Skin epidermis (tissue), 12 donors: ENCODE results near the gene PKN2.
"Not testable (repeated sequence)": the region's sequence is repeated elsewhere in the genome, so short reads cannot be mapped to it uniquely, and the experiment has no call there.

Experiments used
- H3K27ac ChIP-seq, 21 experiments: fragments of 200-600 bp; sonication (generic) in 11 of 21; one replicate each; pipeline ENCODE4 v1.5.0; 2020; ENCODE audit warnings: mild to moderate bottlenecking in 3 of 21, inconsistent platforms in 2 of 21, moderate library complexity in 2 of 21
- H3K4me3 ChIP-seq, 7 experiments: fragments of 200-600 bp; sonication (generic) in 2 of 7; one replicate each; pipeline ENCODE4 v1.5.0; 2020; ENCODE audit warnings: inconsistent platforms in 2 of 7, mild to moderate bottlenecking in 2 of 7, moderate library complexity in 1 of 7

PKN2 gene

DNA sequence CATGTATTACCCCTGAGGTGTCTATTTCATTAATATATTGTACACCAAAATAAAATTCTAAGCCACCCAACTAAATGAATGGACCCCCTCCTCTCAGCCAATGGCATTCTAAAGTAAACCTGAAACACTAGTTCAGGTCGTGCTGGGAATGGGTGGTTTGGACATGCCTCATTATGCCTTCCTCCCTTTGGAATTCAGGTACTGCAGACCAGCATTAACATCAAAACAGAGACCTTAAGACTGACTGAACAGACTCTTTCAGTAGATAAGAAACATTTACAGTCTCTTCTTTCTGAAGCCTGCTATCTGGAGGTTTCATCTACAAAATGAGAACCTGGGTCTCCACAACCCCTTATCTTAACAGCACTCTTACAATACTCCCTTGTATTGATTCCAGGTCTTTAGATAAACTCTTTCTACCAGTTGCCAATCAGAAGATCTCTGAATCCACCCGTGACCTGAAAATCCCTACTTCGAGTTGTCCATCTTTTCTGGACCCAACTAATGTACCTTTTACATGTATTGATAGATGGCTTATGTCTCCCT lies 93.6 kb downstream of the PKN2 start:
- H3K27ac ChIP-seq = no peak overlapping the region
- no peak overlapping the region for H3K4me3 ChIP-seq

DNA sequence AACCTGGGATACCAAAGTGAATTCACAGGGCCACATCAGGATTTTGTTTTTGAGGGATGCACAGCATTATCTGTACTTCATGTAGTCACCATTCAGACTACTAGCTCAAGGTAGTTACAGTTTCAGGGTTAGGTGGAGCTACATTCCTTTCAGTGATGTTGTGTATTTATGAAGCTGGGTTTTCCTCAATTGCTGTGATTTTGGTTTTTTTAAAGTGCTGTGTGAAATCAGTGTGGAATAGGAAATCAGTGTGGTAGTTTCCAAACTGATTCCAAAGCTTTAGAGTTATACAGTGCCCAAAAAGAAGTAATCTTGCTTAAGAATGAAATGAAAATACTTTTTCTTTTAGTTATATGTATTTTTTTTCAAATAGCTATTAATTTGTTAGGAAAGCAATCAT lies 95.8 kb downstream of the PKN2 start:
- Histone ChIP-seq H3K27ac (peak overlapping the region in 1 of 21 experiments; percentile 42), H3K4me3 (no peak overlapping the region)

DNA sequence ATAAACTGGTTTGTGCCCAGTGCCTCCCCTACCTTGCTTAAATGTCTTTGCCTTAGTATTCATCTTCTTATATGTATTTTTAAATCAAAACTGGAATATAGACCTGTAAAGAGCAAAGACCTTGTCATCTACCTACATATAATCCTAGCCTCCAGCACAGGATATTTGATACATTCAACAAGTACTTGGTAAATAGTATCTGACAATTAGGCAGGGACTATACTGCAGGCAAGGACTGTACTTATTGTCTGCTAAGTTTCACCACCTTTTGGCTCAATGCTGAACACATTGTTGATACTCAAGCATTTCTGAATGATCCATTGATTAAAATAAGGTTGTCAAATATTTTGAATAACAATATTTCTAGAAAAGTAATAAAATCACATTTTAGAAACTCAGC lies 96.4 kb downstream of the PKN2 start:
- peak overlapping the region in 1 of 21 experiments; percentile 42 for H3K27ac ChIP-seq
- no peak overlapping the region for H3K4me3 ChIP-seq

DNA sequence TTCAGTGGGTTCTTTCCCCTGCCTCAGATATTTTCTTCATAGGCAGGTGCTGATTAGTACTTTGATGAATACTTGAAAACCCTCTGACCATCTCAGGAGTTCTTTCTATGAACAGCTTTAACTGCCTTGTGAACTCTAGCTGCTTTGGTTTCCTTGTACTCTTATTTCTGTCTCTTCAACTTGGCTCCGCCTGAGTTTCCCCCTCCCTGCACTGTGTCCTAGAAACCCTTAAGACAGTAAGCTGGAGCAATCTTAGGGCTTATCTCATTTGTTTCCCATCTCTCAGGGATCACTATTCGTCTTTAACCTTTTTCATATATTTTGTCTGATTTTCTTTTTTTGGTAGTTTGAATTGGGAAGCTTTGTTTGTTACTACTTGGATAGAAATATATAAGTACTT lies 99.1 kb downstream of the PKN2 start:
- Histone ChIP-seq H3K27ac (no peak overlapping the region), H3K4me3 (no peak overlapping the region)

DNA sequence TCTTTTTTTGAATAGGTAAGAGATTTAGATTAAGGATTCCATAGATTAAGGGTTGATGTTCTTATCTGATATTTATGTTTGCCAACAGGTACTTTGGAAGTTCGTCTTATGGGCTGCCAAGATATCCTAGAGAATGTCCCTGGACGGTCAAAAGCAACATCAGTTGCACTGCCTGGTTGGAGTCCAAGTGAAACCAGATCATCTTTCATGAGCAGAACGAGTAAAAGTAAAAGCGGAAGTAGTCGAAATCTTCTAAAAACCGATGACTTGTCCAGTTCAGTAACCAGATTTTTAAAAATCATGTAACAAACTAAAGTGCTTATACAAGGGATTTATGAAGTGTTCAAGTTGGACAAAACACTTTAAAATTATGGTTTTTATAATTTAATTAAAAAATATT lies 100.5 kb downstream of the PKN2 start:
- Histone ChIP-seq H3K27ac (no peak overlapping the region), H3K4me3 (no peak overlapping the region)

DNA sequence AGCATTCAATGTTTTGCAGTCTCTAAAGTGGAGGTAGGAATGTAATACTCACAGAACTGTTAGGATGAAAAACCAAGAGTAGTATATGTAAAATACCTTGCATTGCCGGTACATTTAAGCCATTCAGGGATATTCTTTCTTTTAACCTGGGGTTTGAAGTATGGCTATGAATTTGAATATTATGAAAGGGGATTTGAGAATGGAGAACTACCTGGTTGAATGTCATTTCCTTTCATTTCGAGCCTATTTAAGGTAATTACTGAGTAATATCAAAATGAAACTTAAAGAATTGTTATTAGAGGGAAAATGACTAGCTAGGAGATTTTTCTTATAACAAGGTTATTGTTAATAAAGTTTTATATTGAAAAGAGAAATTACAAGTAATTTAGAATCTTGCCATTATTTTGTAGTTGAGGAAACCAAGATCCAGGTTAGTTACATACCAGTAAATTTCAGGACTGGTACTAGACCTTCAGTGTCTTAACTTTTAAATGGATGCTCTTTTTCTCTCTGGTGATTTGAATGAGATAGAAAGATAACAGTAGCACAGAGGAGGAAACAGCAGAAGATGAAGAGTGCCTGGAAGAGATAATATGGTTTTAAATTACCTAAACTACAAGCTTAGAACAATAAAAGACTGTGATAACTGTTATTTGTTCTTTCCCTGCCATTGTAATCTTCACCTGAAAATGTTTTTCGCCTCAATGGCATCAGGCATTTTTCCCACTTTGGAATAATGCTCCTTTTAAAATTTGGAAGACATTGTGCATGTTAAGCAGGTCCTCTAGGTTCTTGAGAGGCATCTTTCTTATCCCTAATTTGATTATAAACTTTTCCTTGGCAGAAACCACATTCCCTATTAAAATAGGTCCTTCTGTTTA lies 103.2 kb downstream of the PKN2 start:
- H3K4me3 ChIP-seq = no peak overlapping the region

DNA sequence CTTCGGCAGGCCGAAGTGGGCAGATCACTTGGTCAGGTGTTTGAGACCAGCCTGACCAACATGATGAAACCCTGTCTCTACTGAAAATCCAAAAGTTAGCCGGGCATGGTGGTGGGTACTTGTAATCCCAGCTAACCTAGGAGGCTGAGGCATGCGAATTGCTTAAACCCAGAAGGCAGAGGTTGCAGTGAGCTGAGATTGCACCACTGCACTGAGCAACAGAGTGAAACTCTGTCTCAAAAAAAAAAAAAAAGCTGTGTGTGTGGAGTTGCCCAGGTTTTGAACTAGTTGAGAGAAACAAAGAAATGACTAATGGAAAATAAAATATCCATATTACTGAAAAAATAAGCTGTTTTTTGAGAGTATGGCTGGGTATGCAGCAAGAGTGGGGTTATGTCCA lies 107.1 kb downstream of the PKN2 start:
- no peak overlapping the region for H3K4me3 ChIP-seq
- H3K27ac ChIP-seq = no peak overlapping the region

More for the DNA sequence above, 103.2 kb downstream of the PKN2 start:
- no peak overlapping the region for H3K27ac ChIP-seq

DNA sequence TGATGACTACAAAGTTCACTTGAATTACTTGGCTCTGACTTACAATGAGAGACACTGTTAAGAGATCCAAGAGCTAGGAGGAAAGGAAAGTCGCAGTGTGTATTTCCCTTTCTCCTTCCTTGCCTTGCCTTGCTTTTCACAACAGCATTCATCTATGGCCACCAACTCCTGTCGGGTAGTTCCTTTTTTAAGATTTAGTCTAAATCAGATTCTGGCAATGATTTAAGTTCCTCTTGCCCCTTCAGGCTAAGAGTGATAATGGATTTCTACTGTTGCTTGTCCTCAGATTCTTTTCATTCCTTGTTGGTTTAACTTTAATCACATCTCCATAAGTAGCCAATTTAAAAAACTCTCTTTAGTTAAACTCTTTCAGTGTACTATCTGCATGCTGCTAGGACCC lies 115.4 kb downstream of the PKN2 start:
- no peak overlapping the region for H3K4me3 ChIP-seq
- no peak overlapping the region for H3K27ac ChIP-seq

DNA sequence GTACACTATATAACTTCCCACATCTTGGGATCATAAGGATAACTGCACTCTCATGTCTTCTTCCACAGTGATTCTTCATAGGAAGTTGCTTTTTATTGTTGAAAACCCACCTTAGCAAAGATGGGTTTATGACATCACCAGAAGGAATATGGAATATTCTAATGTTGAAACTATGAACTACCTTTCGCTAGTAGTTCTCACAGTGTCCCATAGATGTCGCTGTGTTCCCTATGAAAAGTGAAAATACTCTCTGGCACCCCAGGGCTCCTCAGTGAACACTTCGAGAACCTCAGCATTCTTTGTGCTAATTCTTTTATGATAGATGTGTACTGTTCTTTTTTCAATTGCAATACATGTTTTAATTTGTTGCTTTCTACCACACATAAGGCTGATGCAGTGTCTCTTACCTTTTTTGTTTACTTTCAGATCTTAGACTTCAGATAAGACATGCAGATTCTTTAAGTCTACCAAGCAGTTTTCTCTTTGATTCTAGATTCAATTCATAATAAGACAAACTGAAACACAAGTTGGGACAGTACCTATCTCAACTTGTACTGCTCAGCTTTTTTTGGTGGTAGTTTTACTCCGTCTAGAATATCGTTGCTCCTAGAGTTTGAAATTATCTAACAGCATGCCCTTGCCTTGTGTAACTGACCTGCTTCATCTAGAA lies 116.4 kb downstream of the PKN2 start:
- H3K27ac ChIP-seq = peak overlapping the region in 1 of 21 experiments; percentile 2
- H3K4me3 ChIP-seq = no peak overlapping the region

DNA sequence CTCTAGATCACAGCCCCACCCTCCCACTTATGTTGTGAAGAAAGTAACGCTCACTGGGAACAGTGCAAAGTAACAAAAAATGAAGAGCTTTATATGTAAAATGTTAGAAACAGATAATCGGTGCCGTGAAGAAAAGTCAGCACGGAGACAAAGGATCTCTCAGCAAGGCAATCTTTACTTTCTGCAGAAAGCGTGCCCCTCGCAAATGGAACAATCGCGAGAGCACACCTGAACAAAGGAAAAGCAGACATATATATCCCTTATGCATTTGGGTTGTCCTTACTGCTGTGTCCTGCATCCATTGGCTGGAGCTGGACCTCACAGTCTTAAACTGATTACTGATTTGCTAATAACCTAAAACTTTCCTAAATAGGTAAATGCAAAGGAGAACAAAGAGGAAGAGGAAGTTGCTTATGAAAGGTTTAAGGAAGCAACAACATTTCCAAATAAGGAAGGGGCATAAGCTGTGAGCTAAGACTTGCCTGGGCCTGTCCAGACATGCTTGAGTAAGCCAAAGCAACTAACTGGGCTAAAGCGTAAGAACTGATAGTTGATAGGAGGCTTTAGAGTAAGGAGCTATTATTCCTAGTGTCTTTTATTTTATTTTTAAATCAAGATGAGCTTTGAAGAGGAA lies 117.6 kb downstream of the PKN2 start:
- no peak overlapping the region for H3K4me3 ChIP-seq
- peak overlapping the region in 1 of 21 experiments; percentile 11 for H3K27ac ChIP-seq

DNA sequence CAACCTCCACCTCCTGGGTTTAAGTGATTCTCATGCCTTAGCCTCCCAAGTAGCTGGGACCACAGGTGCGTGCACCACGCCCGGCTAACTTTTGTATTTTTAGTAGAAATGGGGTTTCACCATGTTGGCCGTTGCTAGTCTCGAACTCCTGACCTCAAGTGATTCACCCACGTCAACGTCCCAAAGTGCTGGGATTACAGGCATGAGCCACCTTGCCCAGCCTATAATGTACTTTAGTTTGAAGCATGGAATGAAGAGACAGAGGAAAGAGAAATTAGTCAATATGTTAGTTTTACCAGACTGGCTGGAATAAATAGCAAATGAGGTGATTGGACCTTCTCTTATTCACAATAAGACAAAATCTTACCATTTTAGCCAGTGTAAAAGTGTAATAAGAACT lies 118.3 kb downstream of the PKN2 start:
- no peak overlapping the region for H3K4me3 ChIP-seq
- peak overlapping the region in 1 of 21 experiments; percentile 11 for H3K27ac ChIP-seq

DNA sequence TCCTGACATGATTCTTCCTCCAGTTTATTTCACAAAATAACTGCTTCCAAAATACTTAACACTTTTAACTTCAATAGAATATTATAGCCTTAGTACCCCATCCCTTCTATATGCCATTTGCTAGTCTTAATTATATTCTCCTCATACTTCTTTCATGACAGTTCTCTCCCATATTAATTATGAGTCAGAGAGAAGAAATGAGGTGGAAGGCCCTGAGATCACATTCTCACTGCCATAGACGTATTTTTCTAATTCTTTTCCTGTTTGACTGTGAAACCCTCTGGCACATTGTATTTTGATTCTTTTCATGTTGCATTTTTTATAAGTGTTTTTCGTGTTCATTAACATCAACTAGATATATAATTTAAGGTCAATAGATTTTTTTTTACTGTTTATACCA lies 118.9 kb downstream of the PKN2 start:
- Histone ChIP-seq H3K27ac (peak overlapping the region in 1 of 21 experiments; percentile 11), H3K4me3 (no peak overlapping the region)

DNA sequence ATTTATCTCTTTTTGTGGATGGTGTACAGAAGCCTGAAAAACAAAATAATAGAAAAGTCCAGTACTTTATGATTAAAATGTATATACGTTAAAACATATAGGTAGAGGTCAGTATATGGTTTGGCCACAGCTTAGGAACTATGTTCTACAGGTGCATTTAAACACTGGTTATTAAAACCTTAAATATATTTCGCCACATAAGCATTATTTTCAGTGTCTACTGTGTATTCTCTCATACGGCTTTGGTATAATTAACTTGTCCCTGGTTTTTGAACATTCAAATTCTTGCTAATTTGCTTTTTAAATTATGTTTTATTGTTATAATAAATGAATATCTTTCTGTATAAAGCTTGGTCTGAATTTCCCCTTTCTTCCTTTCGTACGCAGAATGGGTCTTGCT lies 119.4 kb downstream of the PKN2 start:
- no peak overlapping the region for H3K4me3 ChIP-seq
- H3K27ac ChIP-seq = no peak overlapping the region

DNA sequence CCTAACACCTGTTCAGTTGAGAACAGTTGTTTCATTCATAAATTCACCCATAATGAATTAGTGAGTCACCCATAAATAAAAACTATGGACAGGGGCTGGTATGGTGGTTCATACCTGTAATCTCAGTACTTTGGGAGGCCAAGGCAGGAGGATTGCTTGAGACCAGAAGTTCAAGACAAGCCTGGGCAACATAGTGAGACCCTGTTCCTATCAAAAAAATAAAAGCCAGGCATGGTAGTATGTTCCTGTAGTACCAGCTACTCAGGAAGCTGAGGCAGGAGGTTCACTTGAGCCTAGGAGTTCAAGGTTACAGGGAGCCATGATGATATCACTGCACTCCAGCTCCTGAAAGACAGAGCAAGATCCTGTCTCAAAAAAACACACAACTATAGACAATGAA lies 128.3 kb downstream of the PKN2 start:
- no peak overlapping the region for H3K4me3 ChIP-seq
- H3K27ac ChIP-seq = no peak overlapping the region

DNA sequence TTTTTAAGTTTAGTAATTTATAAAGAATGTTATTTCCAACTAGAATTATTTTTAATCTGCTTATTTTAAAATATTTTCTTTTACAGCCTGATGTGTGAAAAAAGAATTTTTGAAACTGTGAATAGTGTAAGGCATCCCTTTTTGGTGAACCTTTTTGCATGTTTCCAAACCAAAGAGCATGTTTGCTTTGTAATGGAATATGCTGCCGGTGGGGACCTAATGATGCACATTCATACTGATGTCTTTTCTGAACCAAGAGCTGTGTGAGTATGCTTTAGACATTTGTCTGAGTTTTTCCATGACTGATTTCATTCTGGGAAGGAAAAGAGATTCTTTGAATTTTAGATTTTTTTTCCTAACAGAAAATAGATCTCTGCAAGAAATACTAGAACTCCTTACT lies 129.4 kb downstream of the PKN2 start:
- Histone ChIP-seq H3K4me3 (no peak overlapping the region), H3K27ac (no peak overlapping the region)

DNA sequence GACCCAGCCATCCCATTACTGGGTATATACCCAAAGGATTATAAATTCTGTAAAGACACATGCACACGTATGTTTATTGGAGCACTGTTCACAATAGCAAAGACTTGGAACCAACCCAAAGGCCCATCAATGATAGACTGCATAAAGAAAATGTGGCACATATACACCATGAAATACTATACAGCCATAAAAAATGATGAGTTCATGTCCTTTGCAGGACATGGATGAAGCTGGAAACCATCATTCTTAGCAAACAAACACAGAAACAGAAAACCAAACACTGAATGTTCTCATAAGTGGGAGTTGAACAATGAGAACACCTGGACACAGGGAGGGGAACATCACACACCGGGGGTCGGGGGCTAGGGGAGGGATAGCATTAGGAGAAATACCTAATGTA lies 135.6 kb downstream of the PKN2 start:
- not testable (repeated sequence) for H3K27ac ChIP-seq, H3K4me3 ChIP-seq

DNA sequence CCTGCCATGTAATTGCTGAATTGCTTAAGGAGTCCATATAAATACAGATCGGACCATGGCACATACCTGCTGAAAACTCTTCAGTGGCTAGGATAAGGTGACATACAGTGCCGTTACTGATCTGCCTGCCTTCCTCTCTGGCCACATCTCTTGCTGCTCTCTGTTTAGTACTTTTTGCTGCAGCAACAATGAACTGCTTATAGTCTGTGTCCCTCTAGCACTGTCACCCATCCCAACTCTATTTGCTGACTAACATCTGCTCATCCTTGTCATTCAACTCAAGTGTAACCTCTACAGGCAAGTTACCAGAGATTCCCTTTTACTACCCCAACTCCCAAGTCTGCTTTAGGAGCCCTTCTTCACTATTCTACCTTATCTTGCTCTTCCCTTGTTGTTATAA lies 141.6 kb downstream of the PKN2 start:
- Histone ChIP-seq H3K27ac (no peak overlapping the region), H3K4me3 (no peak overlapping the region)

DNA sequence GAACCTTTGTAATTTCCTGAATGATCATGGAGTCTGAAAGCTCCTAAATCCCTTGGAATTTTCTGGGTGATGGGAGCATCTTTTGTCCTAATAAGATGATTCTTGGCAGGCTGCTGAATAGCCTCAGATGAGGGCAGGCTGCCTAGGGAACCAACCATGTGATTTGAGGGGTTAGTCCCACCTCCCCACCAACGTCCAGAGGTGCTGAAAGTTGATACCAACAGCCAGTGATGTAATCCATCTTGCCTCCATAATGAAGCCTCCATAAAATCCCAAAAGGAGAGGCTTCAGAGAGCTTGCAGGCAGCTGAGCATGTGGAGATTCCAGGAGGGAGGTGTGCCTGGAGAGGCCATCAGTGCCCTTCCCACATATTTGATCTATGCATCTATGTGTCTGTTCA lies 163.6 kb downstream of the PKN2 start:
- no peak overlapping the region for H3K27ac ChIP-seq
- H3K4me3 ChIP-seq = no peak overlapping the region

DNA sequence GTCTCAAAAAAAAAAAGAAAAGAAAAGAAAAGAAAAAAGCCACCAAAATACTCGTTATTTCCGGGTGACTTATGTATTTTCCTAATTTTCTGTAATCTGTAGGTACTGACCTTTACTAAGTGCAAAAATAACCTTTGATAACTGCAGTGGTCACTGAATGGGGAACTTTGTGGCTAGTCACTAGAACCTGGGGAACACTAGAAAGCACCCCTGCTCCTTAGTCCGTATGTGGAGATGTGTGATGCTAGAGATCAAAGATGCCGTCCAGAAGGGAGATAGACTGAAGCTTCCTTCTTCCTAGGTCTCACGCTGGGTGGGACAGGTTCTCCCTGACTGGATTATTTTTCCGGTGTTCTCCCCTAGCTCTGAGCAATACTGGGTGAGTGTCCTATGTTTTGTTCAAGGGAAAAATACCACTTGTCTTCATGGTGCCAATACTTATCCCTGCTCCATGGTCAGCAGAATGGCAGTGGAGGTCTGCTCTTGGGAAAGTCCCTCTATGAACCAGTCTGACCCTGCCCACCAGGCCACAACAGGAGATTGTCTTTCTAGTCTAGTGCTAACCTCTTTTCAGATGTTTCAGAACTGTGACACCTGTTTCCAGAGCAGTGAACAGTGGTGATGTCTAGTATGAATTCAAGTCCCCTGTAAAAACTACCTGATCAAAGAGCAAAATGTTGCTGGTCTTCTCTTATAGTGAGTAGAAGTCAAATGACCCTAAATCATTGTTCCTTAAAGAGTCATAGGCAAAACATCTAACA lies 167.4 kb downstream of the PKN2 start:
- H3K4me3 ChIP-seq = no peak overlapping the region
- H3K27ac ChIP-seq = no peak overlapping the region
